K562 (cell line): ENCODE results near the gene CMSS1. TPM values are rescaled to one million over a fixed set of nuclear protein-coding genes. Genes with fewer than 3 reads are reported as not detected.

ENCODE experiments used
- ATAC-seq: fragments of 200-7000 bp; cut with Tn5 transposase; 3 replicates; pipeline ENCODE4 v1.9.1; 2020; ENCODE audit warnings: moderate library complexity
- BruUV-seq: library from RNA; stranded (reverse); fragments of 400-500 nt; replicated peaks from 2 replicates; lab custom pipeline; 2021; lab: Mats Ljungman, UMichigan
- CTCF ChIA-PET: fragments of 300-600 bp; formaldehyde crosslinking; extraction: SDS; loops from one replicate; lab custom pipeline; 2021; ENCODE audit warnings: low intra/inter-chr PET ratio; lab: Yijun Ruan, JAX
- POLR2A ChIA-PET: fragments of 300-600, 350-650 bp; sonication (Branson Sonifier 250); formaldehyde crosslinking; extraction: SDS; loops from one replicate; lab custom pipeline; 2021; ENCODE audit warnings: antibody characterized with exemption, inconsistent platforms; lab: Yijun Ruan, JAX
- DNase-seq, 4 experiments: peaks; one replicate each; pipeline versions ENCODE4 v3.0.0 to v3.0.0-alpha.2; 2011 to 2018; ENCODE audit warnings: low spot score in 3 of 4, mixed read lengths in 3 of 4; ENCODE audit errors: extremely low read depth in 1 of 4
- FAIRE-seq: peaks from 2 replicates; lab custom pipeline; 2011; peaks lifted over from hg19 to GRCh38; lab: Jason Lieb, UNC
- H2AFZ ChIP-seq: 2 replicates; pipeline ENCODE4 v1.6.0; 2011; ENCODE audit warnings: low read depth, low read length, control low read depth, inconsistent platforms
- H3K27ac ChIP-seq: fragments of 200-600 bp; 3 replicates; pipeline ENCODE4 v1.8.0; 2011; ENCODE audit warnings: low read depth, mild to moderate bottlenecking, control low read depth, inconsistent platforms, low read length, moderate library complexity, mixed read lengths; ENCODE audit errors: extremely low read depth
- H3K27me3 ChIP-seq, 2 experiments: fragments of 300-600 bp in 1 of 2; 2 replicates in 1 of 2; 3 replicates in 1 of 2; pipeline versions ENCODE4 v1.6.0 to v1.8.0; 2011; ENCODE audit warnings: inconsistent platforms in 2 of 2, low read length in 2 of 2, mild to moderate bottlenecking in 1 of 2, mixed read lengths in 1 of 2, moderate library complexity in 1 of 2; ENCODE audit not compliant: control insufficient read depth in 2 of 2, insufficient read depth in 2 of 2
- H3K36me3 ChIP-seq: fragments of 300-600 bp; 3 replicates; pipeline ENCODE4 v1.8.0; 2011; ENCODE audit warnings: mild to moderate bottlenecking, low read length, inconsistent platforms; ENCODE audit not compliant: control insufficient read depth, insufficient read depth
- H3K4me1 ChIP-seq, 2 experiments: fragments of 200-600 bp in 1 of 2; replicated peaks in 1 of 2; 2 replicates in 1 of 2; 3 replicates in 1 of 2; pipeline versions ENCODE4 v1.5.1 to v1.8.0; 2011; ENCODE audit warnings: inconsistent platforms in 2 of 2, low read length in 2 of 2, mild to moderate bottlenecking in 1 of 2, mixed read lengths in 1 of 2, moderate library complexity in 1 of 2; ENCODE audit not compliant: control insufficient read depth in 2 of 2, insufficient read depth in 2 of 2
- H3K4me2 ChIP-seq: 2 replicates; pipeline ENCODE4 v1.6.1; 2011; ENCODE audit warnings: low read length, control low read depth, inconsistent platforms, mixed read lengths; ENCODE audit not compliant: insufficient read depth
- H3K4me3 ChIP-seq: fragments of 200-600 bp; sonication (generic), shearing (Covaris generic); 2 replicates; pipeline ENCODE4 v1.5.1; 2016; ENCODE audit warnings: control low read depth, inconsistent platforms
- H3K79me2 ChIP-seq: fragments of 200-600 bp; 3 replicates; pipeline ENCODE4 v1.8.0; 2011; ENCODE audit warnings: low read length, inconsistent platforms; ENCODE audit not compliant: control insufficient read depth, insufficient read depth
- H3K9ac ChIP-seq, 2 experiments: 2 replicates each; pipeline versions ENCODE4 v1.6.0 to v1.6.1; 2011; ENCODE audit warnings: low read depth in 2 of 2, low read length in 2 of 2, control low read depth in 1 of 2, inconsistent platforms in 1 of 2, mild to moderate bottlenecking in 1 of 2, mixed read lengths in 1 of 2; ENCODE audit not compliant: insufficient read depth in 1 of 2
- H3K9me1 ChIP-seq: one replicate; pipeline ENCODE4 v1.6.0; 2011; ENCODE audit warnings: inconsistent platforms, mild to moderate bottlenecking, low read length, moderate library complexity; ENCODE audit not compliant: control insufficient read depth, insufficient read depth
- H3K9me3 ChIP-seq: replicated peaks from 2 replicates; pipeline ENCODE4 v1.5.1; 2011; ENCODE audit warnings: low read depth, low read length, inconsistent platforms; ENCODE audit not compliant: control insufficient read depth, insufficient read depth
- H4K20me1 ChIP-seq: replicated peaks from 2 replicates; pipeline ENCODE4 v1.6.1; 2011; ENCODE audit warnings: low read length, inconsistent platforms, mixed read lengths; ENCODE audit not compliant: control insufficient read depth, insufficient read depth
- ETS1 ChIP-seq: conservative IDR thresholded peaks from 2 replicates; pipeline ENCODE4 v1.6.1; 2011; ENCODE audit warnings: low read depth, mild to moderate bottlenecking, low read length; ENCODE audit not compliant: control insufficient read depth
- JUND ChIP-seq, 2 experiments: IDR thresholded peaks; 2 replicates in 1 of 2; 3 replicates in 1 of 2; pipeline ENCODE4 v1.6.1; 2011; ENCODE audit warnings: borderline replicate concordance in 2 of 2, low read depth in 2 of 2, low read length in 2 of 2, improper control_type of control experiment in 1 of 2, missing biosample characterization in 1 of 2, missing genetic modification characterization in 1 of 2, missing genetic modification reagents in 1 of 2
- KLF16 ChIP-seq: IDR thresholded peaks from 2 replicates; pipeline ENCODE4 v1.6.1; 2016; ENCODE audit warnings: antibody characterized with exemption
- NFE2L1 ChIP-seq: fragments of 450-650 bp; IDR thresholded peaks from 2 replicates; pipeline ENCODE4 v1.6.1; 2016; ENCODE audit warnings: missing genetic modification characterization, low read depth, mild to moderate bottlenecking, missing compliant biosample characterization, moderate library complexity, borderline replicate concordance
- PATZ1 ChIP-seq: fragments of 250-450 bp; sonication (Bioruptor Pico); IDR thresholded peaks from 2 replicates; pipeline ENCODE4 v1.5.0; 2020; ENCODE audit warnings: mild to moderate bottlenecking, borderline replicate concordance
- SOX6 ChIP-seq: fragments of 450-650 bp; IDR thresholded peaks from 2 replicates; pipeline ENCODE4 v1.6.1; 2014; ENCODE audit warnings: mild to moderate bottlenecking
- ZNF561 ChIP-seq: fragments of 450-650 bp; formaldehyde crosslinking; conservative IDR thresholded peaks from 2 replicates; pipeline ENCODE4 v1.4.0; 2020; ENCODE audit warnings: mild to moderate bottlenecking, moderate library complexity
- WGBS: fragments of 100-300 bp; shearing (Covaris generic); methylation state at CpG from one replicate; pipeline ENCODE4 v1.1.6; 2016; ENCODE audit warnings: low coverage, mixed read lengths; ENCODE audit not compliant: insufficient coverage; ENCODE audit errors: missing lambda C conversion rate; 5-methylcytosine and 5-hydroxymethylcytosine counted together
- in situ Hi-C: fragments of 300-500 bp; cut with MboI; formaldehyde crosslinking; loops from 4 replicates; pipeline ENCODE4 v1.15.0; 2018; ENCODE audit warnings: inconsistent platforms, mixed read lengths
- intact Hi-C: fragments of 100-400 bp; cut with micrococcal nuclease; formaldehyde crosslinking; loops from 2 replicates; pipeline ENCODE4 v1.14.2; 2022
- polyA plus RNA-seq, 8 experiments: library from polyadenylated mRNA; depleted of rRNA in 4 of 8; stranded (reverse) in 5 of 8; unstranded in 3 of 8; fragments of >200 nt; fragmentation: Nextera tagmentation in 2 of 8; fragmentation: Illumina TruSeq in 1 of 8; extraction: Ambion mirVana in 2 of 8; extraction: Trizol in 1 of 8; gene quantifications; 2 replicates each; pipeline versions ENCODE4 v1.2.1 to v1.2.3, GENCODE V29; 2011 to 2014; ENCODE audit warnings: inconsistent platforms in 1 of 8, missing spikeins in 1 of 8
- total RNA-seq, 7 experiments: library from RNA; depleted of rRNA in 6 of 7; stranded (reverse); fragments of >200 nt in 6 of 7; fragmentation: Illumina TruSeq in 2 of 7; extraction: Trizol in 2 of 7; gene quantifications; 2 replicates each; pipeline versions ENCODE4 v1.2.1 to v1.2.3, GENCODE V29; 2011 to 2021; ENCODE audit warnings: low replicate concordance in 1 of 7
- TF ChIP-seq, protein P1 (sequence below): sonication (generic); formaldehyde crosslinking; IDR thresholded peaks from 2 replicates; pipeline ENCODE4 v1.8.0; 2022; ENCODE audit warnings: missing genetic modification reagents, mild to moderate bottlenecking, borderline replicate concordance
- TF ChIP-seq, protein P2 (sequence below): sonication (generic); formaldehyde crosslinking; IDR thresholded peaks from 2 replicates; pipeline ENCODE4 v1.8.0; 2023; ENCODE audit warnings: mild to moderate bottlenecking, missing genetic modification reagents

CMSS1 gene
- total and polyA plus RNA-seq, 9 of the 15 experiments (the other 6 are each of a cell fraction or from before 2014, with no cell fraction given): 46.9 to 109 (median 72.3) TPM

GRCh38 chr3:100209169-100209568, 391.5 kb downstream of the CMSS1 start:
- Histone ChIP-seq H3K4me2 (no peak overlapping the region), H3K27ac (no peak overlapping the region), H3K9ac (no peak overlapping the region), H4K20me1 (no peaks in the 10 kb centered on the region), H3K4me1 (no peaks in the 10 kb centered on the region; a peak in 1 of 5 replicates), H3K36me3 (no peaks in the 10 kb centered on the region), H3K27me3 (no peaks in the 10 kb centered on the region), H3K79me2 (no peaks in the 10 kb centered on the region), H3K9me3 (no peaks in the 10 kb centered on the region), H3K4me3 (no peak overlapping the region), H3K9me1 (no peaks in the 10 kb centered on the region), H2AFZ (no peak overlapping the region)
- 67% methylated on average over 2 of the region's 2 CpGs for WGBS
- intact Hi-C loops: no loop called here
- BruUV-seq: no TSS peak
- FAIRE-seq: no peak
- TF ChIP-seq KLF16: no peak
- TF ChIP-seq JUND (IDR thresholded peaks at IDR 0.05; ENCODE audit: borderline replicate concordance, low read depth, low read length): no peak
- TF ChIP-seq JUND (tag; IDR thresholded peaks at IDR 0.05; ENCODE audit: borderline replicate concordance, low read depth, low read length): no peak
- TF ChIP-seq, protein P1, sequence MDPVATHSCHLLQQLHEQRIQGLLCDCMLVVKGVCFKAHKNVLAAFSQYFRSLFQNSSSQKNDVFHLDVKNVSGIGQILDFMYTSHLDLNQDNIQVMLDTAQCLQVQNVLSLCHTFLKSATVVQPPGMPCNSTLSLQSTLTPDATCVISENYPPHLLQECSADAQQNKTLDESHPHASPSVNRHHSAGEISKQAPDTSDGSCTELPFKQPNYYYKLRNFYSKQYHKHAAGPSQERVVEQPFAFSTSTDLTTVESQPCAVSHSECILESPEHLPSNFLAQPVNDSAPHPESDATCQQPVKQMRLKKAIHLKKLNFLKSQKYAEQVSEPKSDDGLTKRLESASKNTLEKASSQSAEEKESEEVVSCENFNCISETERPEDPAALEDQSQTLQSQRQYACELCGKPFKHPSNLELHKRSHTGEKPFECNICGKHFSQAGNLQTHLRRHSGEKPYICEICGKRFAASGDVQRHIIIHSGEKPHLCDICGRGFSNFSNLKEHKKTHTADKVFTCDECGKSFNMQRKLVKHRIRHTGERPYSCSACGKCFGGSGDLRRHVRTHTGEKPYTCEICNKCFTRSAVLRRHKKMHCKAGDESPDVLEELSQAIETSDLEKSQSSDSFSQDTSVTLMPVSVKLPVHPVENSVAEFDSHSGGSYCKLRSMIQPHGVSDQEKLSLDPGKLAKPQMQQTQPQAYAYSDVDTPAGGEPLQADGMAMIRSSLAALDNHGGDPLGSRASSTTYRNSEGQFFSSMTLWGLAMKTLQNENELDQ (CRISPR knock-in tag): no peak
- no peak for TF ChIP-seq SOX6
- no peak for TF ChIP-seq ETS1
- TF ChIP-seq ZNF561: no peak
- no peak for TF ChIP-seq PATZ1 (CRISPR knock-in tag)
- no peak for TF ChIP-seq NFE2L1 (tag)
- TF ChIP-seq, protein P2, sequence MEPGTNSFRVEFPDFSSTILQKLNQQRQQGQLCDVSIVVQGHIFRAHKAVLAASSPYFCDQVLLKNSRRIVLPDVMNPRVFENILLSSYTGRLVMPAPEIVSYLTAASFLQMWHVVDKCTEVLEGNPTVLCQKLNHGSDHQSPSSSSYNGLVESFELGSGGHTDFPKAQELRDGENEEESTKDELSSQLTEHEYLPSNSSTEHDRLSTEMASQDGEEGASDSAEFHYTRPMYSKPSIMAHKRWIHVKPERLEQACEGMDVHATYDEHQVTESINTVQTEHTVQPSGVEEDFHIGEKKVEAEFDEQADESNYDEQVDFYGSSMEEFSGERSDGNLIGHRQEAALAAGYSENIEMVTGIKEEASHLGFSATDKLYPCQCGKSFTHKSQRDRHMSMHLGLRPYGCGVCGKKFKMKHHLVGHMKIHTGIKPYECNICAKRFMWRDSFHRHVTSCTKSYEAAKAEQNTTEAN (CRISPR knock-in tag): no peak
- ChIA-PET CTCF (no interaction called here), POLR2A (no interaction called here)
- ATAC-seq: no peak
- no peak for DNase-seq
- in situ Hi-C loops: no loop called here
